GM19395 (cell line): ENCODE results near the gene FAM149A.

Experiments
- ATAC-seq: cut with Tn5 transposase; IDR thresholded peaks from one replicate; pipeline ENCODE4 v1.9.1; 2021; ENCODE audit warnings: mild to moderate bottlenecking, moderate library complexity; ENCODE audit not compliant: unreplicated experiment

The FAM149A gene

DNA sequence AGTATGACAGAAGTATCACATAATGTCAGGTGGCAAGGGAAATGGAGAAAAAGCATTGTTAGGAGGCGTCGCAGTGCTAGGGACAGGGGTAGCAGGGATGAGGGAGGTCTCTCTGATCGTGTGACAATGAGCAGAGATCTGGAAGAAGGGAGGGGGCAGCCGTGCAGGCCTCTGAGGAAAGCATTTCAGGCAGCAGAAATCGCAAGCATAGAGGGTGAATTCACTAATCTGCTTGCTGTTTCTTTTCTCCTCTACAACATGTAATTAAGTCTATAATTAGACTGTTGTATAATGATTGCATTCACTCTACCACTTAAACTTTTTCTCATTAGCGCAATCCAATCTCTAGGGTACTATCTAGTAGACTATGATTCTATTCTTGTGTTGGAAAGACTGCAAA, 96.0 kb downstream of the FAM149A start:
- no peak for ATAC-seq

- ATAC-seq: no peak
Observed at GRCh38 chr4:186201010-186201409, 96.5 kb downstream of the FAM149A start.

DNA sequence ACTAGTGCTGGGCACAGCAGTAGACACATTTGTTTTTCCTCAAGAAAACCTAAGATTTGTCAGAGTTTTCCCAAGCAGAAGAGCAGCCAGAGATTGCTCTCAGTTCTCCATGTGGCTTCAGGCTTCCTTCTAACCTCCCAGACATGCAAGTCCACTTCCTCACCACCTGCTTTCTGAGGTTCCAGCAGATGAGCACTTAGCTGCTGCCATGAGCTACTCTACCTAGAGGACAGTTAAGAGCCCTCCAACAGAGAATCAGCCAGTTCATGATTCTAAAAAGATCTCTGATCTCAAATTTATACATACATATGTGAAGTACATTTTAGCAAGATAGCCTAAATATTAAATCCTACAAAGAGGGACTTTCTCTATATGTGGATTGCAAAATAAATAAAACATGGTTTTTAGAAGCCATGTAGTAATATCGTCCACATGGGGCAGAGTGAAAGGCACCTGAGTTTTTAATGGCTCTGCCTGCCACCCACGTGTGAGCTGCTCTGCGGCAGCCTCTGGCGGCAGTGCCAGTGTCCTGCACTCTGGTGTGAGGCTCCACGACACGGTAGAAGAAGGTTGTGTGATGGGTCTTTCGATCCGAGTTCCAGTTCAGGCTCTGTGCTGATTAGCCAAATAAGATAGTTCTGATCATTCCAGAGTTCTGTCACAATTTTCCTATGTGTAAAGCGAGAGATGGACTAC, 97.2 kb downstream of the FAM149A start:
- peak; percentile 82 for ATAC-seq

- no peak for ATAC-seq
Observed at GRCh38 chr4:186202490-186203140, 98.1 kb downstream of the FAM149A start.

DNA sequence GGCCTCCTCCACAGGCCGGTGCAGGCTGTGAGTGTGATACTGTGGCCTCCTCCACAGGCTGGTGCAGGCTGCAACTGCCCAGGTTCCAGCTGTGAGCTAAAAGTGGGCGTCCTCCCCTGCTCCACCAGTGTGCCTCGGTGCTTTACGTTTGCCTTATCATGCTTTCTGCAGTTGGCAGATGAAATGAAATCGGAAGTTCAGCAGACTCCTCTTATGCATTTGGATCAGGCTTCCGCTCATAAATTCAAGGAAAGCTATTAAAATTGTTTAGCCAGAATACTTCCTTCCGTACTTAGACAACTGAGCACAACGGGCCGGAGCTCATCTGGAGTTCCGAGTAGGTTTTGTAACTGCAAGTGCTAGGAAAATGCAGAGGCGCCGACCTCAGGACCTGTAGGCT, 98.9 kb downstream of the FAM149A start:
- no peak for ATAC-seq

GRCh38 chr4:186204103-186204559, 99.6 kb downstream of the FAM149A start:
- ATAC-seq: peak; percentile 71

GRCh38 chr4:186204686-186205085, 100.2 kb downstream of the FAM149A start:
- no peak for ATAC-seq

DNA sequence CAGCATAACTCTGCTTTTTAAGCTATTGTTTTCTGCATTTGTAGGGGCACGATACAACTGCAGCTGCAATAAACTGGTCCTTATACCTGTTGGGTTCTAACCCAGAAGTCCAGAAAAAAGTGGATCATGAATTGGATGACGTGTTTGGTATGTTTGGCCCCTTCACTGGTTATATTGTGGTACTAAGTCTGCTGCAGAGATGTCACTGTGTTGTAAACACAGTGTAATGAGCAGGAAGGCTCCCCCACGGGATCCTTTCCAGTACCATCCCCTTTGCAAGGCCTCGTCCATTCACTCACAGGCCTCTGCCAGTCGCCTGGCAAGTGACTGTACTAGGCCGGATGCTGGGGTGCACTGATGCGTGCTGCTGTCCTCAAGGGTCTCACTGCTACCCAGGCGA, 100.7 kb downstream of the FAM149A start:
- ATAC-seq: no peak

DNA sequence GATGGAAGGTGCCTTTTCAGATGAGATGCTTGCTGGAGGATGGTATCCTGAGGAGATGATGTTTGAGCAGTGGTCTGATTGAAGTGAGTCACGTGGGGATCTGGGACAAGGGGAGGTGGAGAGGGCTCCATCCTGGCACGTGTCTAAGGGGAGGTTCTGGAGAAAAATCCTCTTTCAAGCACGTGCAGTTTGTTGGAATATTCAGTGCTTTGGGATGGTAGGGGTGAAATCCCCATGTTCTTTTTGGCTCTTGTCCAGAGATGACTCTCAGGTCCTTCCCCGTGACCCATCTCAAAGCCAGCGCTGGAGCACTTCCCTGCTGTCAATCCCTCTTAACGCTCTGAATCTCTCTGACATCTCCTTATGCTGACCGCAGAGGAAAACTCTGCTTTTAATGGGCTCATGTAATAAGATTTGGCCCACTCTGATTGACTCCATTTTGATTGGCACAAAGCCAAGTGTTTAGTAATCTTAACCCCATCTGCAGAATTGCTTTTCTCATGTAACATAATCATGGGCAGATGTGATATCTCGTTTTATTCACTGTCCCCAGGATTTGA, 112.0 kb downstream of the FAM149A start:
- no peak for ATAC-seq

DNA sequence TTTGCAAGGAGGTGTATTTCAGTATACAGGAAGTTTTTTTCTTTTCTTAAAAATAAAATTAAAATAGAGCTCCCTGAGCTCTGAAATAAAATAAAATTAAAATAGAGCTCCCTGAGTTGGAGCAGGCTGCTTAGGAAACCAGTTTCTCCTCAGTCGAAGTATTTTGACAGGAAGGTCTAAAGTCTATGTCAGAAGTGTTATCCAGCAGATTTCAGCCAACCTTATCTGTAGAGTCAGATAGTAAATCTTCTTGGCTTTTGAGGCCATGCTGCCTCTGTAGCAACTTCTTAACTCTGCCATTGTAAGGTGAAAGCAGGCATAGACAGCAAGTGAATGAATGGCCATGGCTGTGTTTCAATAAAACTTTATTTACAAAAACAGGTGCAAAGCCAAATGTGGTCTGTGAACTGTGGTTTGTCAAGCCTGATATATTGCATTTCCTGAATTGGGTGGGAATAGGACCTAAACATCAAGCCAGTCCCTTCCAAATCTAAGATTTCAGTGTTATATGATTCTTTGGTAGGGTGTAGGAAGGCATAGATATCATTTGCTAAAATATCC, 113.3 kb downstream of the FAM149A start:
- ATAC-seq: no peak

GRCh38 chr4:186221624-186222023, 117.1 kb downstream of the FAM149A start:
- ATAC-seq: no peak
